ENCODE measurements around the gene MAPK4.
"Not testable (repeated sequence)": the region's sequence is repeated elsewhere in the genome, so short reads cannot be mapped to it uniquely, and the experiment has no call there.

MAPK4 gene

GRCh38 chr18:50573679-50574078 lies 13.8 kb downstream of the MAPK4 start:
- DNase-seq (ENCODE audit: low spot score): no peak

GRCh38 chr18:50578030-50578429 lies 18.1 kb downstream of the MAPK4 start:
- DNase-seq (ENCODE audit: low spot score): no peak

GRCh38 chr18:50578651-50579050 lies 18.8 kb downstream of the MAPK4 start:
- DNase-seq (ENCODE audit: low spot score): no peak

GRCh38 chr18:50579061-50579774 lies 19.3 kb downstream of the MAPK4 start:
- DNase-seq (ENCODE audit: low spot score): no peak

- DNase-seq (ENCODE audit: low spot score): no peak
Observed at GRCh38 chr18:50581517-50581916, 21.6 kb downstream of the MAPK4 start.

- DNase-seq (ENCODE audit: low spot score): no peak
Observed at GRCh38 chr18:50582500-50582899, 22.6 kb downstream of the MAPK4 start.

GRCh38 chr18:50586710-50587109 lies 26.8 kb downstream of the MAPK4 start:
- DNase-seq (ENCODE audit: low spot score): no peak

- DNase-seq (ENCODE audit: low spot score): no peak
Observed at GRCh38 chr18:50590593-50590992, 30.7 kb downstream of the MAPK4 start.

- no peak for DNase-seq (ENCODE audit: low spot score)
Observed at GRCh38 chr18:50594012-50594411, 34.1 kb downstream of the MAPK4 start.

- DNase-seq (ENCODE audit: low spot score): no peak
Observed at GRCh38 chr18:50594942-50595341, 35.1 kb downstream of the MAPK4 start.

- no peak for DNase-seq (ENCODE audit: low spot score)
Observed at GRCh38 chr18:50602466-50602865, 42.6 kb downstream of the MAPK4 start.

GRCh38 chr18:50606609-50607008 lies 46.7 kb downstream of the MAPK4 start:
- no peak for DNase-seq (ENCODE audit: low spot score)

- DNase-seq (ENCODE audit: low spot score): no peak
Observed at GRCh38 chr18:50607378-50607926, 47.6 kb downstream of the MAPK4 start.

GRCh38 chr18:50609171-50609570 lies 49.3 kb downstream of the MAPK4 start:
- not testable (repeated sequence) for DNase-seq (ENCODE audit: low spot score)

GRCh38 chr18:50610349-50610748 lies 50.5 kb downstream of the MAPK4 start:
- DNase-seq (ENCODE audit: low spot score): no peak

GRCh38 chr18:50611529-50611941 lies 51.6 kb downstream of the MAPK4 start:
- DNase-seq (ENCODE audit: low spot score): no peak

- no peak for DNase-seq (ENCODE audit: low spot score)
Observed at GRCh38 chr18:50614838-50615237, 55.0 kb downstream of the MAPK4 start.

GRCh38 chr18:50616484-50617048 lies 56.7 kb downstream of the MAPK4 start:
- no peak for DNase-seq (ENCODE audit: low spot score)

- no peak for DNase-seq (ENCODE audit: low spot score)
Observed at GRCh38 chr18:50619861-50620275, 60.0 kb downstream of the MAPK4 start.

- DNase-seq (ENCODE audit: low spot score): no peak
Observed at GRCh38 chr18:50620319-50620718, 60.4 kb downstream of the MAPK4 start.

- no peak for DNase-seq (ENCODE audit: low spot score)
Observed at GRCh38 chr18:50621366-50621765, 61.5 kb downstream of the MAPK4 start.

- no peak for DNase-seq (ENCODE audit: low spot score)
Observed at GRCh38 chr18:50622320-50622719, 62.4 kb downstream of the MAPK4 start.

- no peak for DNase-seq (ENCODE audit: low spot score)
Observed at GRCh38 chr18:50622865-50623393, 63.0 kb downstream of the MAPK4 start.
